ENCODE results near the gene CLEC2B.
"Not testable (repeated sequence)": the region's sequence is repeated elsewhere in the genome, so short reads cannot be mapped to it uniquely, and the experiment has no call there.

CLEC2B gene

GRCh38 chr12:9869307-9870161 lies at the start of gene CLEC2B:
Gene CLEC2B (minus strand): TSS chr12:9869354.
- DNase-seq: peak; percentile 69 to 82

GRCh38 chr12:9911708-9912107 lies 42.6 kb upstream of the CLEC2B start:
- DNase-seq: no peak

DNA sequence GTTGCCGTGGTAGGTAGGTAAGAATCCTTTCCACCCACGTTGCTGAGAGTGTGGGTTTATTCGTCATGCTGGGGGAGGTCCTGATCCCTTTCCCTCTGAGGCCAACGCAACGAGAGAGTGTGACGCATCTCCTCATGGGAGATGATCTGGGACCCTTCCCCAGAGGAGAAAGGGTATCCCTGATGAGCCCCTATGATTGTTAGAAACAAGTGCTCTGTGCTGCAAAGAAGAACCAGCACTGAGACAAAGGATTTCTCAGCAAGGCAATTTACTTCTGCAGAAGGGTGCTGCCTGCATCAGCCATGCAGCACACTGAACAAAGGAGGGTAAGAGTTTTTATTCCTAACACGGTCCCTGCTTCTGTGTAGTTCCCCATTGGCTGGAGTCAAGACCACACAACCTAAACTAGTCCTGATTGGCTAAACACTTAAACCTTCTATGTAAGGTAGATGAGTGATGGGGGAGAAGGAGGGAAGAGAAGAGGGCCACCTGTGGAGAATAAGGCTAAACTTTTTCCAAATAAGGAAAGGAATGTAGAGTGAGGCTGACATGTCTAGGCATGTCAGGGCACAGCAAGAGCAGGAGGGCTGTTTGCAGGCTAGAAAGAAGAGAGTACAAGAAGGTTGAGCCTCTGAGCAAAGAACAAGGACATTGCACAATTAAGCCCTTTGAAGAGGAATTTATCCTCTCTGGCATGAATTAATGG lies 41.7 kb upstream of the CLEC2B start:
- DNase-seq: no peak

GRCh38 chr12:9909724-9910123 lies 40.6 kb upstream of the CLEC2B start:
- no peak for DNase-seq

- no peak for DNase-seq
Measured at GRCh38 chr12:9908350-9908749, 39.2 kb upstream of the CLEC2B start.

DNA sequence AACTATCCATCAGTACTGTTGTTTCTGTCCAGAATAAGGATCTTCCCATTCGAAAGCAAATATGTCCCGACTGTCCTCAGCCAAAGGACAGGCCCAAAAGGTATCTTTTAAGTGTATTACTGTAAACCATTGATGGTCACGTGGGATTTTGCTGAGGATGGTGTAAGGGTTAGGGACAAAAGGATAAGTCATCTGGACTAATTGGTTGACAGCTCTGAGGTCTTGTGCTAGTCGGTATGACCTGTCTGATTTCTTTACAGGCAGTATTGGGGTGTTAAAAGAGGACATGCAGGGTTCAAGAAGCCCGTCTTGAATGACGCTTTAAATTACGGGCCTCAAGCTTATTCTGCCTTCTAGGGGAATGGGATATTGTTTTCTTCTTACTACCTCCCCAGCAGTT lies 38.6 kb upstream of the CLEC2B start:
- no peak for DNase-seq

DNA sequence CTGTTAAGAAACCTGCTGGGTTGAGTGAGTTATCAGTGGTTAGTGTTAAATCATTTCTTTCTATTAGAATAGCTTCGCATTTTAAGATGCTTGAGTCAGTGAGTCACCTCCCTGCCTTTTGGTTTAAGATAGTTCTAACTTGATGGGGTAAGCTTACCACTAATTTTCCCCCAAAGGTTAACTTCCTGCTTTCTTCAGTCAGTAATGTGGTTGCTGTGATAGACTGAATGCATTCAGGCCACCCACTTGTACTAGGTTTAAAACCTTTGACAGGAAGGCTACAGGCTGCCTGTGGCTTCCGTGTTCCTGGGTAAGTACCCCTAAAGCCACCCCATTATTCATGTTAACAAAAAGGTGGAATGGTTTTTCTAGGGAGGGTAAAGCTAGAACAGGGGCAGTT lies 37.7 kb upstream of the CLEC2B start:
- DNase-seq: peak; percentile 23 to 36

DNA sequence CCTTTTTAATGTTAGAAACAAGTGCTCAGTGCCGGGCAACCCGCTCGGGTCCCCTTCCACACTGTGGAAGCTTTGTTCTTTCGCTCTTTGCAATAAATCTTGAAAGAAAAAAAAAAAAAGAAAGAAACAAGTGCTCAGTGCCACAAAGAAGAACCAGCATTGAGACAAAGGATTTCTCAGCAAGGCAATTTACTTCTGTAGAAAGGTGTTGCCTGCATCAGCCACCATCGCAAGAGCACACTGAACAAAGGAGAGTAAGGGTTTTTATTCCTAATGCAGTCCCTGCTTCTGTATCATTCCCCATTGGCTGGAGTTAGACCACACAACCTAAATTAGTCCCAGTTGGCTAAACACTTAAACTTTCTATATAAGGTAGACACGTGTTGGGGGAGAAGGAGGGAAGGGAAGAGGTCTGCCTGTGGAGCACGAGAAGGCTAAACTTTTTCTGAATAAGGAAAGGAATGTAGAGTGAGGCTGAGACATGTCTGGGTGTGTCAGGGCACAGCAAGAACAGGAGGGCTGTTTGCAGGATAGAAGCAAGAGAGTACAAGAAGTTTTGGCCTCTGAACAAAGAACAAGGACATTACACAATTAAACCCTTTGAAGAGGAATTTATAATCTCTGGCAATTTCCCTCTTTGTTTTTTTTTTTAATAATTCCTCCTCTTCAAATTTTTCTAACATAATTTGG lies 33.5 kb upstream of the CLEC2B start:
- DNase-seq: no peak

DNA sequence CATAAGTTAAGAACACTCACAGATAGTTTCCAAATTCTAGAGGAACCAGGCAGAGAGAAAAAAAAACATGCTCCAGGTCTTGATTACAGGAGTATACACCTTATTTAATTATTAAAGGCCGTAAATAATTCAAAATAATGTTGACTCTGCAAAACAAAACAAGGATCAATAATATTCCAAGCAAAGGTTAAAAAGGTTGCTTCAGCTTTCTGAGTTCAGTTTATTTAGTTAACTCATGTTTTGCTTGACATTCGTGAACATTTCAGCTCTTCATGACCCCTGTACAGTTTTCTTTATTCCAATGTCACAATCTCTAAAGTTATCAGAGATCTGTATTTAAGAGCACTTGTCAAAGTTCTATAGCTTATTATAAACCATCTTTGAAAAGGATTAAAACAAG lies 31.8 kb upstream of the CLEC2B start:
- DNase-seq: no peak

DNA sequence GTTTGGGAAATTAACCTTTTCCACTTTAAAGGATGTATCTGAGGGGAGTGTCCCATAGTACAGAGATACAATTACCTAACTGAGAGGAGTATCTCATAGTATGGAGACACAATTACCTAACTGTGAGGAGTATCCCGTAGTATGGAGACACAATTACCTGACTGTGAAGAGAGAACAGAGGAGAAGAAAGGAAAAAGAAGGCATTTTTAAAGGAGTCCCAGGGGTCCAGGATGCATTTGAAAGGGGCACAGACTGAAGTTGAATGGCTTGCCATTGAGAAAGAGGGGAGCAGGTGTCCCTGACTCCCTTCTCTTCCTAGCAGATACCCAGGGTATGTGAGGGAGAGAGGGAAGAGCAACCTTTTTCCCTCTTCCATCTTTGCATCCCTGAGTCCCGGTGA lies 30.1 kb upstream of the CLEC2B start:
- no peak for DNase-seq

GRCh38 chr12:9897535-9897934 lies 28.4 kb upstream of the CLEC2B start:
- DNase-seq: no peak

DNA sequence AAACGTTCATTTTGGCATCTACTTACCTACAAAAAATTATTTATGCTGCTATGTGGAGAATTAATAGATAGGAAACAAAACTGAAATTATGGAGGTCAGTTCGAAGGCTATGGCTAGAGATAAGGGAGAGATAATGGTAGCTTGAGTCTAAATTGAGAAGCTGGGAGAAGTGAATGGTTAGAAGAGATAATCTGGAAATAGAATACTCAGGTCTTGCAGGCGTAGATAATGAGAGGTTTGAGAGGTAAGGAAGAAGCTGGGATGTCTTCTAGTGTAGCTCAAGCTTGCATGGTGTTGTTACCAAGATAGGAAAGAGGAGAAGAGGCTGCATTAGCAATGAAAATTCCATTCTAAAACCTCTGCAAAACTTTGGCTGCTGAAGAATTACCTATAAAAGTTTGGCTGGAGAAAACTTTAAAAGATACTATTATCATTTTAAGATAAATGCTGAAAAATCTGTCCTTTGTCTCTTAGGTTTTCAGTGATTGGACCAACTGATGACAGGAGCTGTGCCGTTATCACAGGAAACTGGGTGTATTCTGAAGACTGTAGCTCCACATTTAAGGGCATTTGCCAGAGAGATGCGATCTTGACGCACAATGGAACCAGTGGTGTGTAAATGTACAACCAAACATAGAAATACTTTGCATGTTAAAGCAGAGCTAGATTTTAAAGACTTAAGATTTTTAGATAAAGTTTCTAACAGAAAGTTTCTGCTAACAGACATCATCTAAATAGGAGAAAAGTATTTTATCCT lies 26.2 kb upstream of the CLEC2B start:
- DNase-seq: no peak

- DNase-seq: no peak
Measured at GRCh38 chr12:9888665-9889273, 19.6 kb upstream of the CLEC2B start.

GRCh38 chr12:9883175-9883574 lies 14.0 kb upstream of the CLEC2B start:
- DNase-seq: peak; percentile 60 to 70

DNA sequence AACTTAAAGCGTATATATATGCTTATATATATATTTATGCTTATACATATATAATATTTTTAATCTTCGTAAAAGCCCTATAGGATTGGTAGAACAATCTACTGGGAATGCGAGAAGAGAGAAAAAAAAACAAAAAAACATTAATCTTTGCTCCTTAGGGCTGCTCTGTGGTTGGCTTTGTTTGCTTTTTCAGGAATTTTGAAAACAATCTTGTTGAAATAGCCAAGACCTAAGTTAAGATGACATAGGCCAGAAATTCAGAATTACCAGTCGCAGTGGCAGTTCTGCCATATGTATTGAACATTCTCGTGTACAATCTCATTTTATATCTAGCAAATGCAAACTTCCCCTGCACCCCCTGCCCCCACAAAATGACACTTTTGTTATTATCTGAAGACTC lies 12.8 kb upstream of the CLEC2B start:
- DNase-seq: no peak

- no peak for DNase-seq
Measured at GRCh38 chr12:9881246-9881645, 12.1 kb upstream of the CLEC2B start, which contains the start of gene KLRF2. Gene KLRF2 (plus strand): TSS chr12:9881489. CDS start chr12:9881596, 107 bp downstream.

- DNase-seq: no peak
Measured at GRCh38 chr12:9880532-9881078, 11.5 kb upstream of the CLEC2B start.

GRCh38 chr12:9876120-9876519 lies 7.0 kb upstream of the CLEC2B start:
- not testable (repeated sequence) for DNase-seq

GRCh38 chr12:9872742-9873141 lies 3.6 kb upstream of the CLEC2B start:
- DNase-seq: no peak

- DNase-seq: no peak
Measured at GRCh38 chr12:9872162-9872561, 3.0 kb upstream of the CLEC2B start.

DNA sequence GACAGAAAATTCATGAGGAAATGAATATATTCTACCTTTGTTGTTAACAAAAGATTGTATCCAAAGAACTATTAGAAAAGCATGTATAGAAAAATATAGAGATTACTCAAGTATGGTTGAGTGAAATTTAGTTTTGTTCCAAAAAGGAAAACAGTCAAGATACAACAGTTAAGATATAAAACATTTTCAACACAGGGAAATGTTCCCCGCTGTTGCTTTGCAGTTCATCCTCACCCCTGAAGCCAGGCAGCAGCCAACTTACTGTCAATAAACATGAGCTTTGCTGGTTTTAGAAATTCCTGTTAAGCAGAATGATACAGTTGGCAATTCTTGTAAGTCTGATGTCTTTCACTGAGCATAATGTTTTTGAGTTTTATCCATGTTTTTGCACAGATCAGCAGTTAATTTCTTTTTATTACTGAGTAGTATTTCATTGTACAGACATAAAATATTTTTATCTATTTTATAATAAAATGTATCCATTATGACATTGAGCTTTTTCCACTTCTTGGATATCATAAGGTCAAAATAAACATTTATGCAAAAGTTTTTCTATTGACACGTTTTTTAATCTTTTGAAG lies 1.2 kb upstream of the CLEC2B start:
- DNase-seq: peak in 1 of 2 experiments; percentile 24

- no peak for DNase-seq
Measured at GRCh38 chr12:9868951-9869306, 225 bp downstream of the CLEC2B start.
